Measurements from ENCODE around the gene BPIFA1. TPM values are rescaled to one million over a fixed set of nuclear protein-coding genes. Genes with fewer than 3 reads are reported as not detected.

The BPIFA1 gene
- total and polyA plus RNA-seq, 9 of the 15 experiments (the other 6 are each of a cell fraction or from before 2014, with no cell fraction given) = not detected

- no peak overlapping the region for H3K4me3 ChIP-seq
- FAIRE-seq (peak; percentile 75), ATAC-seq (peak; percentile 74), DNase-seq (ENCODE audit: extremely low read depth in 1 of 4, low spot score in 3 of 4) (peak; percentile 45 to 76 (median 64))
- peak overlapping the region; percentile 33; the same call in 1 of the 2 replicates for H3K4me2 ChIP-seq (ENCODE audit: insufficient read depth, low read length)
- H3K27me3 ChIP-seq (ENCODE audit: control insufficient read depth in 2 of 2, insufficient read depth in 2 of 2, low read length in 2 of 2) = no peaks in the 10 kb centered on the region
- ChIA-PET POLR2A (interaction anchor here (1.0 kb wide), 1 partner anchor 11 kb away, joined by 3 read pairs; no protein-coding TSS in a partner anchor), CTCF (ENCODE audit: low intra/inter-chr PET ratio) (no interaction called here)
- no peaks in the 10 kb centered on the region for H3K9me1 ChIP-seq (ENCODE audit: control insufficient read depth, insufficient read depth, low read length)
- H3K27ac ChIP-seq (ENCODE audit: extremely low read depth, low read depth, low read length) = no peak overlapping the region; the same call in 1 of the 3 replicates
- in situ Hi-C loops (cut with MboI) = no loop called here
- 0% methylated on average over 5 of the region's 5 CpGs for WGBS (ENCODE audit: insufficient coverage, low coverage, missing lambda C conversion rate)
- no peaks in the 10 kb centered on the region for H3K9me3 ChIP-seq (replicated peaks; ENCODE audit: control insufficient read depth, insufficient read depth, low read depth, low read length)
- peaks cover 3 to 13% of the 10 kb centered on the region in 2 experiments; a peak in 3 of 5 replicates for H3K4me1 ChIP-seq (replicated peaks in 1 of 2; ENCODE audit: control insufficient read depth in 2 of 2, insufficient read depth in 2 of 2, low read length in 2 of 2)
- H3K9ac ChIP-seq (ENCODE audit: insufficient read depth in 1 of 2, low read depth in 2 of 2, low read length in 2 of 2) = peak overlapping the region in 1 of 2 experiments; percentile 63; a peak in 1 of 4 replicates
- BruUV-seq (replicated peaks) = no TSS peak
- no peaks in the 10 kb centered on the region for H4K20me1 ChIP-seq (replicated peaks; ENCODE audit: control insufficient read depth, insufficient read depth, low read length)
- H3K79me2 ChIP-seq (ENCODE audit: control insufficient read depth, insufficient read depth, low read length) = no peaks in the 10 kb centered on the region
- no peaks in the 10 kb centered on the region for H3K36me3 ChIP-seq (ENCODE audit: control insufficient read depth, insufficient read depth, low read length)
- intact Hi-C loops (cut with micrococcal nuclease) = no loop called here
- H2AFZ ChIP-seq (ENCODE audit: low read depth, low read length) = peak overlapping the region; percentile 52
- 0 out of 2 replicates have a peak, but pooled peaks have one; percentile 53 for TF ChIP-seq RAD51 (IDR thresholded peaks at IDR 0.05; ENCODE audit: borderline replicate concordance, low read depth)
- no peak for TF ChIP-seq ZFP36 (IDR thresholded peaks at IDR 0.05; ENCODE audit: low read depth, low read length, partially characterized antibody)
- TF ChIP-seq EHMT2 (IDR thresholded peaks at IDR 0.05) = peak; percentile 51; the same call in 1 of the 2 replicates
- TF ChIP-seq ZHX1 (conservative IDR thresholded peaks at IDR 0.05; ENCODE audit: low read length) = no peak
- TF ChIP-seq NFYB (IDR thresholded peaks at IDR 0.05; ENCODE audit: extremely low read depth, insufficient read length) = no peak
- TF ChIP-seq ZFX (CRISPR knock-in tag; IDR thresholded peaks at IDR 0.05) = peak; percentile 40
- TF ChIP-seq BRCA1 (IDR thresholded peaks at IDR 0.05) = no peak
- no peak for TF ChIP-seq BRCA1 (CRISPR knock-in tag; IDR thresholded peaks at IDR 0.05)
- peak; percentile 45; the same call in 1 of the 2 replicates for TF ChIP-seq DMBX1 (CRISPR knock-in tag; IDR thresholded peaks at IDR 0.05; ENCODE audit: borderline replicate concordance)
- TF ChIP-seq GTF2A2 (tag; IDR thresholded peaks at IDR 0.05) = no peak
- no peak for TF ChIP-seq SP1 (CRISPR knock-in tag; IDR thresholded peaks at IDR 0.05)
- no peak for TF ChIP-seq GTF3C2 (IDR thresholded peaks at IDR 0.05; ENCODE audit: borderline replicate concordance, extremely low read depth, insufficient read length)
- TF ChIP-seq MITF (IDR thresholded peaks at IDR 0.05) = peak; percentile 57; the same call in 1 of the 2 replicates
- peak; percentile 47 for TF ChIP-seq FOS (IDR thresholded peaks at IDR 0.05; ENCODE audit: extremely low read depth, insufficient read length)
- TF ChIP-seq DPF2 (IDR thresholded peaks at IDR 0.05) = peak; percentile 68
- no peak for TF ChIP-seq NR2C2 (CRISPR knock-in tag; IDR thresholded peaks at IDR 0.05)
- TF ChIP-seq NR2C2 (tag; IDR thresholded peaks at IDR 0.05) = no peak
- peak; percentile 71 for TF ChIP-seq SMARCE1 (IDR thresholded peaks at IDR 0.05)
These were observed 21.4 kb downstream of the BPIFA1 start for GRCh38 chr20:33257237-33257636.

Measured in K562 (cell line).